NB4 (cell line): ENCODE data around the gene CHSY1.

Experiments
- DNase-seq: peaks from one replicate; pipeline ENCODE4 v3.0.0; 2010; ENCODE audit warnings: low read depth
- H3K4me3 ChIP-seq: one replicate; pipeline ENCODE4 v1.5.1; 2011; ENCODE audit warnings: mild to moderate bottlenecking, low read depth, low read length, moderate library complexity
- CTCF ChIP-seq: IDR thresholded peaks from one replicate; pipeline ENCODE4 v1.5.1; 2012; ENCODE audit warnings: low read depth, low read length
- MYC ChIP-seq: IDR thresholded peaks from 2 replicates; pipeline ENCODE4 v1.6.1; 2011; ENCODE audit warnings: low read depth, low read length
- POLR2A ChIP-seq: IDR thresholded peaks from 2 replicates; pipeline ENCODE4 v1.6.1; 2011; ENCODE audit warnings: mild to moderate bottlenecking; ENCODE audit not compliant: insufficient read length; ENCODE audit errors: extremely low read depth
- TF ChIP-seq, protein P1 (sequence below): IDR thresholded peaks from 2 replicates; pipeline ENCODE4 v1.6.1; 2011; ENCODE audit warnings: low read depth, low read length

CHSY1 gene

DNA sequence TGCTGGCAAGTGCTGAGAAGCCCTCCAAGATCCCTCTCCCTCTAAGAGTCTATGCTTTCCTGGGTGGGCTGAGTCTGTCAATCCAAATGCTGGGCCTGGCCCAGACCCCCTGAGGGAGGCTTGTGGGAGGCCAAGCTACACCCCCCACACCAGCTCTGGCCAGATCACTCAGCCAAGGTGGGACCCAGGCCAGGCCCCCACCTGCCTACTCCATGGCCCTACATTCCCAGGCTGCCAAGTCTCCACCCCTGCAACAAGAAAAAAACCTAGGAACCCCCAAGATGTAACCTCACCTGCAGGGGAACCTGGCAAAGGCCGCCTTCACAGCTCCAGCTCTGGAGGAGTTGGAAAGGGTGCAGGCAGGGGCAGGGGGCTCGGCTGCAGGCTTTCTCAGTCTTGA is 109.1 kb downstream of the CHSY1 start:
- DNase-seq: no peak
- H3K4me3 ChIP-seq: no peak overlapping the region
- TF ChIP-seq, protein P1, sequence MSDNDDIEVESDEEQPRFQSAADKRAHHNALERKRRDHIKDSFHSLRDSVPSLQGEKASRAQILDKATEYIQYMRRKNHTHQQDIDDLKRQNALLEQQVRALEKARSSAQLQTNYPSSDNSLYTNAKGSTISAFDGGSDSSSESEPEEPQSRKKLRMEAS: no peak
- no peak for TF ChIP-seq MYC
- no peak for TF ChIP-seq POLR2A

DNA sequence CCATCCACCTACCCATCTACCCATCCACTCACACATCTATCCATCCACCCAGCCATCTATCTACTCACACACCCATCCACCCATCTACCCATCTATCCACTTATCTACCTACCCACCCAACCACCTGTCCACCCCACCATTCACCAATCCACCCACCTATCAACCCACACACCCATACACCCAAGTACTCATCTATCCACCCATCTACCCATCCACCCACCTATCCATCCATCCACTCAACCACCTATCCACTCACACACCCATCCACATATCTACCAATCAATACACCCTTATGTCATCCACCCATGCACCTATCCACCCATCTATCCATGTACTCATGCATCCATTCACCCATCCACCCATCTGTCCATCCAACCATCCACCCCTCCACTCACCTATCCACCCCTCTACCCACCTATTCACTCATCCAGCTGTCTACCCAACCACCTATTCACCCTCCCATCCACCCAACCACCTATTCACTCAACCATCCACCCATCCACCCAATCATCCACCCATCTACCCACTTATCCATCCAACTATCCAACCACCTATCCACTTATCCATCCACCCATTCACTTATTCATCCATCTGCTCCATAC is 109.8 kb downstream of the CHSY1 start:
- no peak for DNase-seq
- no peak overlapping the region for H3K4me3 ChIP-seq
- TF ChIP-seq MYC: no peak
- no peak for TF ChIP-seq CTCF
- no peak for TF ChIP-seq POLR2A
- TF ChIP-seq, protein P1: no peak

DNA sequence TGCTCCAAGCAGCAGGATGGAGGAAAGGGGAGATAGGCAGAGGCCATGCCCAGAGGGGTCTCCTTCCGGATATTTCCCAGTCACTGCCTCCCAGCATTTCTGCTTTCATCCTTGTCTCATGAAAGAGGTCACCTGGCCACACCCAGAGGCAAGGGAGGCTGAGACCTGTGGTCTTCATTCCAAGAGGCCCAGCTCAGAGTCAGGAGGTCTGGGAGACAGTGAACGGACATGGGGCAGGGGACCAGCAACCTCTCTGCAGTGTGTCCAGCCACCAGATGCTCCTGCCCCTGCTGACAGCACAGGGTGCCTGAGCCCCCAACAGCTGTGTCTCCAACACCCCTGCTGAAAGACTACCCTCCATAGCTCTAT is 111.2 kb downstream of the CHSY1 start:
- TF ChIP-seq, protein P1: no peak
- no peak for TF ChIP-seq CTCF
- TF ChIP-seq MYC: no peak
- TF ChIP-seq POLR2A: no peak
- no peak for DNase-seq
- H3K4me3 ChIP-seq: no peak overlapping the region

DNA sequence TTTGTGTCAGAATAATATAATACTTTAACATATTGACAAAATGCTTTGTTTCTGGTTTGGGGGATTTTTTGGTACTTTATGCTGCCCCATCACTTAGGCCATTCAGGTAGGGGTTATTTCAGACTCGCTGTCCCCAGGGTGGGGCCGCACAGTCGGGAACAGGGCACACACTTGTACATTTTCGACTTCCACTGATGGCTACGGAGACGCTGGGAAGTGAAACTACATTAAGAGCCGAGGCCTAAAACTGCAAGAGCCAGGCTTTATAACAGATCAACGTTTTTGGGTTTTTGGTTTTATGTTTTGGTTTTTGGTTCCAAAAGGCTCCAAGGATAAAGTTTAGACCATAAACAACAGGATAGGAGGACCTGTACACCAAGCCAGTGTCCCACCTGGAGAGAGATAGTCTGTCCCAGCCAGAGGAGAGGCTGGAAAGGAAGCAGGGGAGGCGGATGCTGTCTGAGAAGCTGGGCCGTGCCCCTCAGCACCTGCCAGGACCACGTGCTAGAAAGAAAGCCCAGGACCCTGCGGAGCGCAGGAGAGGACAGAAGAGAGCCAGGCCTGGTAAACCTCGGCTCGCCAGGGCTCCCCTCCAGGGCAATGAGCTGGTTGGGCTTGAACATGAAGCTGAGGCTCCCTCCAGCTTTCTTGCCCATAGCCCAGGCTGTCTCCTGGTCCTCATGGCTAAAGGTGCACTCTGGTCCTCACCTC is 111.7 kb downstream of the CHSY1 start:
- no peak for DNase-seq
- no peak overlapping the region for H3K4me3 ChIP-seq

GRCh38 chr15:101138913-101139880 is 112.7 kb downstream of the CHSY1 start:
- DNase-seq: peak; percentile 53
- no peak overlapping the region for H3K4me3 ChIP-seq
- no peak for TF ChIP-seq CTCF
- TF ChIP-seq, protein P1: no peak
- 0 out of 2 replicates have a peak, but pooled peaks have one; percentile 18 for TF ChIP-seq MYC
- TF ChIP-seq POLR2A: no peak

More for the DNA sequence above, 111.7 kb downstream of the CHSY1 start:
- TF ChIP-seq, protein P1: no peak
- TF ChIP-seq CTCF: no peak
- TF ChIP-seq POLR2A: no peak
- TF ChIP-seq MYC: no peak
